Panc1 (cell line): ENCODE data around the gene DNER.

Source experiments
- SIN3A ChIP-seq: IDR thresholded peaks from 2 replicates; pipeline ENCODE4 v1.6.1; 2012; ENCODE audit warnings: low read depth, mild to moderate bottlenecking, low read length, moderate library complexity, borderline replicate concordance; ENCODE audit not compliant: insufficient read depth
- TF ChIP-seq, protein P1 (sequence below): fragments of 450-650 bp; IDR thresholded peaks from 2 replicates; pipeline ENCODE4 v1.5.1; 2017; ENCODE audit warnings: mild to moderate bottlenecking
- TF ChIP-seq, protein P2 (sequence below), 2 experiments: IDR thresholded peaks; 2 replicates each; pipeline ENCODE4 v1.6.1; 2011 to 2012; ENCODE audit warnings: low read depth in 2 of 2, control low read depth in 1 of 2, low read length in 1 of 2, mild to moderate bottlenecking in 1 of 2, moderate library complexity in 1 of 2; ENCODE audit not compliant: insufficient read depth in 1 of 2

- TF ChIP-seq SIN3A, result no peak
- TF ChIP-seq, protein P1, sequence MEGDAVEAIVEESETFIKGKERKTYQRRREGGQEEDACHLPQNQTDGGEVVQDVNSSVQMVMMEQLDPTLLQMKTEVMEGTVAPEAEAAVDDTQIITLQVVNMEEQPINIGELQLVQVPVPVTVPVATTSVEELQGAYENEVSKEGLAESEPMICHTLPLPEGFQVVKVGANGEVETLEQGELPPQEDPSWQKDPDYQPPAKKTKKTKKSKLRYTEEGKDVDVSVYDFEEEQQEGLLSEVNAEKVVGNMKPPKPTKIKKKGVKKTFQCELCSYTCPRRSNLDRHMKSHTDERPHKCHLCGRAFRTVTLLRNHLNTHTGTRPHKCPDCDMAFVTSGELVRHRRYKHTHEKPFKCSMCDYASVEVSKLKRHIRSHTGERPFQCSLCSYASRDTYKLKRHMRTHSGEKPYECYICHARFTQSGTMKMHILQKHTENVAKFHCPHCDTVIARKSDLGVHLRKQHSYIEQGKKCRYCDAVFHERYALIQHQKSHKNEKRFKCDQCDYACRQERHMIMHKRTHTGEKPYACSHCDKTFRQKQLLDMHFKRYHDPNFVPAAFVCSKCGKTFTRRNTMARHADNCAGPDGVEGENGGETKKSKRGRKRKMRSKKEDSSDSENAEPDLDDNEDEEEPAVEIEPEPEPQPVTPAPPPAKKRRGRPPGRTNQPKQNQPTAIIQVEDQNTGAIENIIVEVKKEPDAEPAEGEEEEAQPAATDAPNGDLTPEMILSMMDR, result no peak
- TF ChIP-seq, protein P2, sequence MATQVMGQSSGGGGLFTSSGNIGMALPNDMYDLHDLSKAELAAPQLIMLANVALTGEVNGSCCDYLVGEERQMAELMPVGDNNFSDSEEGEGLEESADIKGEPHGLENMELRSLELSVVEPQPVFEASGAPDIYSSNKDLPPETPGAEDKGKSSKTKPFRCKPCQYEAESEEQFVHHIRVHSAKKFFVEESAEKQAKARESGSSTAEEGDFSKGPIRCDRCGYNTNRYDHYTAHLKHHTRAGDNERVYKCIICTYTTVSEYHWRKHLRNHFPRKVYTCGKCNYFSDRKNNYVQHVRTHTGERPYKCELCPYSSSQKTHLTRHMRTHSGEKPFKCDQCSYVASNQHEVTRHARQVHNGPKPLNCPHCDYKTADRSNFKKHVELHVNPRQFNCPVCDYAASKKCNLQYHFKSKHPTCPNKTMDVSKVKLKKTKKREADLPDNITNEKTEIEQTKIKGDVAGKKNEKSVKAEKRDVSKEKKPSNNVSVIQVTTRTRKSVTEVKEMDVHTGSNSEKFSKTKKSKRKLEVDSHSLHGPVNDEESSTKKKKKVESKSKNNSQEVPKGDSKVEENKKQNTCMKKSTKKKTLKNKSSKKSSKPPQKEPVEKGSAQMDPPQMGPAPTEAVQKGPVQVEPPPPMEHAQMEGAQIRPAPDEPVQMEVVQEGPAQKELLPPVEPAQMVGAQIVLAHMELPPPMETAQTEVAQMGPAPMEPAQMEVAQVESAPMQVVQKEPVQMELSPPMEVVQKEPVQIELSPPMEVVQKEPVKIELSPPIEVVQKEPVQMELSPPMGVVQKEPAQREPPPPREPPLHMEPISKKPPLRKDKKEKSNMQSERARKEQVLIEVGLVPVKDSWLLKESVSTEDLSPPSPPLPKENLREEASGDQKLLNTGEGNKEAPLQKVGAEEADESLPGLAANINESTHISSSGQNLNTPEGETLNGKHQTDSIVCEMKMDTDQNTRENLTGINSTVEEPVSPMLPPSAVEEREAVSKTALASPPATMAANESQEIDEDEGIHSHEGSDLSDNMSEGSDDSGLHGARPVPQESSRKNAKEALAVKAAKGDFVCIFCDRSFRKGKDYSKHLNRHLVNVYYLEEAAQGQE (IDR thresholded peaks at IDR 0.05; ENCODE audit: insufficient read depth in 1 of 2, low read depth in 2 of 2, low read length in 1 of 2), result no peak
Observed at GRCh38 chr2:229417176-229417575, 297.2 kb downstream of the DNER start.
